RCC 7860 (cell line): ENCODE results near the gene LSP1.
A peak's percentile ranks its signal among the peaks of the same experiment; 100 is the strongest.
"Not testable (repeated sequence)": the region's sequence is repeated elsewhere in the genome, so short reads cannot be mapped to it uniquely, and the experiment has no call there.

Experiments
- DNase-seq: peaks from one replicate; pipeline ENCODE4 v3.0.0-alpha.2; 2015; ENCODE audit warnings: low spot score
- FAIRE-seq: peaks from 2 replicates; lab custom pipeline; 2012; peaks lifted over from hg19 to GRCh38; lab: Jason Lieb, UNC

The LSP1 gene

GRCh38 chr11:1862588-1863351, 9.9 kb downstream of the LSP1 start:
- FAIRE-seq (peak; percentile 77), DNase-seq (peak; percentile 85)

GRCh38 chr11:1863352-1864216, 10.7 kb downstream of the LSP1 start:
- peak; percentile 83 for DNase-seq
- peak; percentile 74 for FAIRE-seq

- no peak for FAIRE-seq
- DNase-seq: no peak
Observed at GRCh38 chr11:1864231-1864630, 11.3 kb downstream of the LSP1 start.

- no peak for DNase-seq
- no peak for FAIRE-seq
Observed at GRCh38 chr11:1864831-1865665, 12.2 kb downstream of the LSP1 start.

- FAIRE-seq (no peak), DNase-seq (no peak)
Observed at GRCh38 chr11:1866226-1866625, 13.3 kb downstream of the LSP1 start.

GRCh38 chr11:1866776-1867175, 13.9 kb downstream of the LSP1 start:
- FAIRE-seq (no peak), DNase-seq (no peak)

GRCh38 chr11:1867381-1867780, 14.5 kb downstream of the LSP1 start:
- DNase-seq (no peak), FAIRE-seq (no peak)

- DNase-seq (no peak), FAIRE-seq (no peak)
Observed at GRCh38 chr11:1868056-1868635, 15.3 kb downstream of the LSP1 start.

- no peak for DNase-seq
- FAIRE-seq: no peak
Observed at GRCh38 chr11:1868636-1869291, 15.9 kb downstream of the LSP1 start.

- no peak for DNase-seq
Observed at GRCh38 chr11:1869427-1870325, 16.8 kb downstream of the LSP1 start.

GRCh38 chr11:1870326-1870696, 17.4 kb downstream of the LSP1 start:
- DNase-seq: no peak
- FAIRE-seq: no peak

More at GRCh38 chr11:1869427-1870325, 16.8 kb downstream of the LSP1 start:
- FAIRE-seq: no peak

- FAIRE-seq (no peak), DNase-seq (no peak)
Observed at GRCh38 chr11:1870721-1871466, 18.0 kb downstream of the LSP1 start.

GRCh38 chr11:1871531-1871930, 18.6 kb downstream of the LSP1 start:
- FAIRE-seq (no peak), DNase-seq (no peak)

GRCh38 chr11:1872267-1872985, 19.5 kb downstream of the LSP1 start:
- no peak for DNase-seq
- FAIRE-seq: no peak

GRCh38 chr11:1873048-1873812, 20.3 kb downstream of the LSP1 start:
- FAIRE-seq (no peak), DNase-seq (peak; percentile 29)

GRCh38 chr11:1873813-1874150, 20.9 kb downstream of the LSP1 start:
- FAIRE-seq, DNase-seq: not testable (repeated sequence)

- not testable (repeated sequence) for FAIRE-seq, DNase-seq
Observed at GRCh38 chr11:1874441-1875092, 21.7 kb downstream of the LSP1 start.
